Coronary artery (tissue), 2 donors: Measurements from ENCODE around the gene CTDSPL2.

ENCODE experiments used
- DNase-seq: peaks from one replicate; pipeline ENCODE4 v3.0.0-alpha.2; 2017; ENCODE audit warnings: low spot score
- H3K27ac ChIP-seq, 2 donors: fragments of 200-600 bp; sonication (generic); one replicate each; pipeline ENCODE4 v1.5.1; 2016 to 2019
- H3K4me3 ChIP-seq: fragments of 200-600 bp; sonication (generic); 2 replicates; pipeline ENCODE4 v1.5.1; 2016; ENCODE audit warnings: mild to moderate bottlenecking, moderate library complexity
- CTCF ChIP-seq: fragments of 200-600 bp; sonication (generic); IDR thresholded peaks from one replicate; pipeline ENCODE4 v1.5.1; 2019; ENCODE audit warnings: antibody characterized with exemption

CTDSPL2 gene

GRCh38 chr15:44485880-44486279 lies 58.5 kb downstream of the CTDSPL2 start:
- TF ChIP-seq CTCF, result no peak
- Histone ChIP-seq H3K27ac (no peak overlapping the region), H3K4me3 (no peak overlapping the region)
- no peak for DNase-seq

- no peak for TF ChIP-seq CTCF
- no peak overlapping the region for H3K4me3 ChIP-seq
- no peak for DNase-seq
- no peak overlapping the region for H3K27ac ChIP-seq
Measured at GRCh38 chr15:44489464-44489863, 62.0 kb downstream of the CTDSPL2 start.

GRCh38 chr15:44490622-44491021 lies 63.2 kb downstream of the CTDSPL2 start:
- DNase-seq, result no peak
- Histone ChIP-seq H3K4me3 (no peak overlapping the region), H3K27ac (no peak overlapping the region)
- no peak for TF ChIP-seq CTCF

- TF ChIP-seq CTCF, result no peak
- Histone ChIP-seq H3K4me3 (no peak overlapping the region), H3K27ac (no peak overlapping the region)
- no peak for DNase-seq
Measured at GRCh38 chr15:44492040-44492439, 64.6 kb downstream of the CTDSPL2 start.

- H3K27ac ChIP-seq, result no peak overlapping the region
- H3K4me3 ChIP-seq, result no peak overlapping the region
- DNase-seq, result no peak
- no peak for TF ChIP-seq CTCF
Measured at GRCh38 chr15:44492672-44493071, 65.2 kb downstream of the CTDSPL2 start.

- Histone ChIP-seq H3K27ac (no peak overlapping the region), H3K4me3 (no peak overlapping the region)
- TF ChIP-seq CTCF, result no peak
- no peak for DNase-seq
Measured at GRCh38 chr15:44495562-44495961, 68.1 kb downstream of the CTDSPL2 start.

- Histone ChIP-seq H3K27ac (no peak overlapping the region), H3K4me3 (no peak overlapping the region)
- DNase-seq, result no peak
- TF ChIP-seq CTCF, result no peak
Measured at GRCh38 chr15:44500555-44500954, 73.1 kb downstream of the CTDSPL2 start.
